HCT116 (cell line): Measurements from ENCODE around the gene KCNA2. TPM values are rescaled to one million over a fixed set of nuclear protein-coding genes. Genes with fewer than 3 reads are reported as not detected.

Experiments used
- ATAC-seq: fragments of 200-7000 bp; cut with Tn5 transposase; 2 replicates; pipeline ENCODE4 v1.9.1; 2020; ENCODE audit warnings: mild to moderate bottlenecking, moderate library complexity
- BruUV-seq: library from RNA; stranded (reverse); fragments of 400-500 nt; replicated peaks from 2 replicates; lab custom pipeline; 2021; lab: Mats Ljungman, UMichigan
- CTCF ChIA-PET: fragments of 300-600 bp; sonication (Branson Sonifier 250); formaldehyde crosslinking; loops from one replicate; lab custom pipeline; 2021; ENCODE audit warnings: antibody characterized with exemption; lab: Charles Lee
- POLR2A ChIA-PET: fragments of 300-600, 350-600 bp; sonication (Branson Sonifier 250); formaldehyde crosslinking; loops from one replicate; lab custom pipeline; 2021; ENCODE audit warnings: antibody characterized with exemption; lab: Charles Lee
- RAD21 ChIA-PET, 2 experiments: fragments of 300-600 bp; sonication (Branson Sonifier 250); formaldehyde crosslinking; loops; one replicate each; lab custom pipeline; 2023; ENCODE audit warnings: low total read pairs in 2 of 2; ENCODE audit not compliant: uncharacterized antibody in 2 of 2, unreplicated experiment in 2 of 2, low non-redundant PET in 1 of 2; lab: Charles Lee
- DNase-seq: peaks from one replicate; pipeline ENCODE4 v3.0.0-alpha.2; 2010; ENCODE audit warnings: low read depth, low spot score
- H2AFZ ChIP-seq: fragments of 200-600 bp; shearing (Covaris generic), sonication (generic); 2 replicates; pipeline ENCODE4 v1.6.1; 2017; ENCODE audit warnings: low read depth, mixed run types, mixed read lengths, antibody characterized with exemption, low read length; ENCODE audit not compliant: poor library complexity, severe bottlenecking
- H3K27ac ChIP-seq: 2 replicates; pipeline ENCODE4 v1.5.1; 2012; ENCODE audit warnings: low read depth, low read length
- H3K27me3 ChIP-seq: fragments of 200-600 bp; sonication (generic); 2 replicates; pipeline ENCODE4 v1.6.1; 2016; ENCODE audit warnings: mixed run types, low read length, mixed read lengths; ENCODE audit not compliant: insufficient read depth
- H3K36me3 ChIP-seq, 2 experiments: fragments of 200-500 bp in 1 of 2; fragments of 200-600 bp in 1 of 2; sonication (Bioruptor generic) in 1 of 2; sonication (generic) in 1 of 2; 2 replicates each; pipeline versions ENCODE4 v1.5.1 to v1.6.1; 2014 to 2016; ENCODE audit warnings: low read length in 2 of 2, inconsistent platforms in 1 of 2, mixed read lengths in 1 of 2, mixed run types in 1 of 2; ENCODE audit not compliant: insufficient read depth in 2 of 2, control insufficient read depth in 1 of 2
- H3K4me1 ChIP-seq, 2 experiments: fragments of 200-600 bp in 1 of 2; sonication (generic) in 1 of 2; 2 replicates each; pipeline versions ENCODE4 v1.5.1 to v1.6.1; 2012 to 2017; ENCODE audit warnings: low read length in 2 of 2, inconsistent platforms in 1 of 2, mild to moderate bottlenecking in 1 of 2, mixed read lengths in 1 of 2, mixed run types in 1 of 2, moderate library complexity in 1 of 2; ENCODE audit not compliant: insufficient read depth in 2 of 2, control insufficient read depth in 1 of 2
- H3K4me2 ChIP-seq: fragments of 200-600 bp; sonication (generic); 2 replicates; pipeline ENCODE4 v1.6.1; 2017; ENCODE audit warnings: mixed run types, low read length, mixed read lengths
- H3K4me3 ChIP-seq, 2 experiments: fragments of 200-600 bp in 1 of 2; sonication (generic) in 1 of 2; replicated peaks in 1 of 2; 2 replicates each; pipeline ENCODE4 v1.5.1; 2011 to 2016; ENCODE audit warnings: low read length in 2 of 2, control low read depth in 1 of 2, low read depth in 1 of 2, mild to moderate bottlenecking in 1 of 2, mixed read lengths in 1 of 2, mixed run types in 1 of 2
- H3K79me2 ChIP-seq: fragments of 200-600 bp; sonication (generic); 2 replicates; pipeline ENCODE4 v1.6.1; 2017; ENCODE audit warnings: mild to moderate bottlenecking, mixed run types, low read length, moderate library complexity, mixed read lengths; ENCODE audit not compliant: insufficient read depth
- H3K9ac ChIP-seq: fragments of 200-600 bp; sonication (generic); 2 replicates; pipeline ENCODE4 v1.6.1; 2016; ENCODE audit warnings: low read length, mixed read lengths
- H3K9me2 ChIP-seq: fragments of 200-600 bp; sonication (generic), shearing (Covaris generic); 2 replicates; pipeline ENCODE4 v1.6.1; 2017; ENCODE audit warnings: mixed run types, mild to moderate bottlenecking, moderate library complexity; ENCODE audit not compliant: insufficient read depth
- H3K9me3 ChIP-seq, 2 experiments: fragments of 200-500 bp in 1 of 2; fragments of 200-600 bp in 1 of 2; sonication (Bioruptor generic) in 1 of 2; sonication (generic) in 1 of 2; 2 replicates each; pipeline ENCODE4 v1.6.1; 2014 to 2017; ENCODE audit warnings: low read length in 2 of 2, mixed read lengths in 2 of 2, inconsistent platforms in 1 of 2, low read depth in 1 of 2, mild to moderate bottlenecking in 1 of 2, mixed run types in 1 of 2, moderate library complexity in 1 of 2; ENCODE audit not compliant: control insufficient read depth in 1 of 2, insufficient read depth in 1 of 2
- H4K20me1 ChIP-seq: fragments of 200-600 bp; sonication (generic), shearing (Covaris generic); 2 replicates; pipeline ENCODE4 v1.6.1; 2017; ENCODE audit warnings: mixed run types, mild to moderate bottlenecking, moderate library complexity; ENCODE audit not compliant: insufficient read depth
- EGR1 ChIP-seq: IDR thresholded peaks from 2 replicates; pipeline ENCODE4 v1.6.1; 2012; ENCODE audit warnings: low read depth
- ELF1 ChIP-seq: IDR thresholded peaks from 2 replicates; pipeline ENCODE4 v1.6.1; 2012; ENCODE audit warnings: low read depth, borderline replicate concordance
- EZH2 ChIP-seq: fragments of 200-600 bp; sonication (generic); IDR thresholded peaks from 2 replicates; pipeline ENCODE4 v1.6.1; 2017; ENCODE audit warnings: antibody characterized with exemption, mixed run types
- JUND ChIP-seq: IDR thresholded peaks from 2 replicates; pipeline ENCODE4 v1.6.1; 2012
- POLR2A ChIP-seq: IDR thresholded peaks from 2 replicates; pipeline ENCODE4 v1.7.0; 2011; ENCODE audit warnings: borderline replicate concordance; ENCODE audit not compliant: insufficient read depth, insufficient read length; ENCODE audit errors: extremely low read depth
- POLR2AphosphoS5 ChIP-seq: IDR thresholded peaks from 2 replicates; pipeline ENCODE4 v1.6.1; 2011; ENCODE audit warnings: mild to moderate bottlenecking, low read depth, low read length, moderate library complexity
- RAD21 ChIP-seq: IDR thresholded peaks from 2 replicates; pipeline ENCODE4 v1.6.1; 2012; ENCODE audit warnings: low read depth, mild to moderate bottlenecking
- SP1 ChIP-seq: IDR thresholded peaks from 2 replicates; pipeline ENCODE4 v1.6.1; 2012; ENCODE audit warnings: low read depth
- TCF7L2 ChIP-seq: IDR thresholded peaks from 2 replicates; pipeline ENCODE4 v1.7.0; 2011; ENCODE audit warnings: borderline replicate concordance, inconsistent platforms; ENCODE audit not compliant: insufficient read depth, insufficient read length; ENCODE audit errors: extremely low read depth
- YY1 ChIP-seq: IDR thresholded peaks from 2 replicates; pipeline ENCODE4 v1.6.1; 2011; ENCODE audit warnings: low read length, low read depth, moderate library complexity, mild to moderate bottlenecking; ENCODE audit not compliant: insufficient replicate concordance; ENCODE audit errors: extremely low read depth
- intact Hi-C: fragments of 100-400 bp; cut with micrococcal nuclease; formaldehyde crosslinking; loops from 2 replicates; pipeline ENCODE4 v1.10.0; 2022
- total RNA-seq: library from RNA; stranded (reverse); gene quantifications from one replicate; pipeline ENCODE4 v1.2.1, GENCODE V29; 2021; ENCODE audit not compliant: unreplicated experiment
- TF ChIP-seq, protein P1 (sequence below): IDR thresholded peaks from 2 replicates; pipeline ENCODE4 v1.6.1; 2011; ENCODE audit warnings: mild to moderate bottlenecking, low read length, moderate library complexity; ENCODE audit not compliant: insufficient replicate concordance; ENCODE audit errors: extremely low read depth
- TF ChIP-seq, protein P2 (sequence below): IDR thresholded peaks from 2 replicates; pipeline ENCODE4 v1.6.1; 2012
- TF ChIP-seq, protein P3 (sequence below): IDR thresholded peaks from 2 replicates; pipeline ENCODE4 v1.6.1; 2012
- TF ChIP-seq, protein P4 (sequence below): IDR thresholded peaks from 2 replicates; pipeline ENCODE4 v1.6.1; 2012; ENCODE audit warnings: low read depth

Gene KCNA2
- total RNA-seq, 1 experiment from 2014 or later = not detected

DNA sequence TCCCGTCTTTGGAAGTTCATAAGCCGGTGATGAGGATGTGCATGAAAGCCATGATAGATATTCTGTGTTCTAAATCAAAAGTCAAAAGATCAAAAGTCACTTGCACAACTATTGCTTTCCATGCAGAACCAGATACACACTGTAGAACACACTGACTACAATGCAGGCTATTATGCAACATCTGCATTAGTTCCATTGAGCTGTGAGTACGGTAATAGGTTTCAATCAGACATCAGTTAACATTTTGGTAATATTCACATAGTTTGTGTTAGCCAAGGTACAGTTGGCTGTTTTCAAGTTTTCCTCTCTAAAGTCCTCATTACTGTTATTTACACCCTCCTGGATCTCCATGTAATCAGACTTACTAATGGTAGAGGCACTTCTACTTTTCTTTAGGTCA is 3.1 kb downstream of the KCNA2 start:
- ChIA-PET CTCF (no interaction called here), POLR2A (no interaction called here), RAD21 (no interaction called here)
- BruUV-seq = no TSS peak
- intact Hi-C loops = no loop called here
- no peak overlapping the region for H3K9ac ChIP-seq
- H4K20me1 ChIP-seq = no peaks in the 10 kb centered on the region
- ATAC-seq (no peak), DNase-seq (no peak)
- H3K9me2 ChIP-seq = no peaks in the 10 kb centered on the region
- no peak overlapping the region for H2AFZ ChIP-seq
- H3K79me2 ChIP-seq = no peaks in the 10 kb centered on the region
- TF ChIP-seq JUND = no peak
- TF ChIP-seq POLR2AphosphoS5 = no peak
- TF ChIP-seq EGR1 = no peak
- TF ChIP-seq YY1 = no peak
- TF ChIP-seq, protein P1, sequence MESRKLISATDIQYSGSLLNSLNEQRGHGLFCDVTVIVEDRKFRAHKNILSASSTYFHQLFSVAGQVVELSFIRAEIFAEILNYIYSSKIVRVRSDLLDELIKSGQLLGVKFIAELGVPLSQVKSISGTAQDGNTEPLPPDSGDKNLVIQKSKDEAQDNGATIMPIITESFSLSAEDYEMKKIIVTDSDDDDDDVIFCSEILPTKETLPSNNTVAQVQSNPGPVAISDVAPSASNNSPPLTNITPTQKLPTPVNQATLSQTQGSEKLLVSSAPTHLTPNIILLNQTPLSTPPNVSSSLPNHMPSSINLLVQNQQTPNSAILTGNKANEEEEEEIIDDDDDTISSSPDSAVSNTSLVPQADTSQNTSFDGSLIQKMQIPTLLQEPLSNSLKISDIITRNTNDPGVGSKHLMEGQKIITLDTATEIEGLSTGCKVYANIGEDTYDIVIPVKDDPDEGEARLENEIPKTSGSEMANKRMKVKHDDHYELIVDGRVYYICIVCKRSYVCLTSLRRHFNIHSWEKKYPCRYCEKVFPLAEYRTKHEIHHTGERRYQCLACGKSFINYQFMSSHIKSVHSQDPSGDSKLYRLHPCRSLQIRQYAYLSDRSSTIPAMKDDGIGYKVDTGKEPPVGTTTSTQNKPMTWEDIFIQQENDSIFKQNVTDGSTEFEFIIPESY = no peak
- TF ChIP-seq, protein P2, sequence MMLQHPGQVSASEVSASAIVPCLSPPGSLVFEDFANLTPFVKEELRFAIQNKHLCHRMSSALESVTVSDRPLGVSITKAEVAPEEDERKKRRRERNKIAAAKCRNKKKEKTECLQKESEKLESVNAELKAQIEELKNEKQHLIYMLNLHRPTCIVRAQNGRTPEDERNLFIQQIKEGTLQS = no peak
- TF ChIP-seq, protein P3, sequence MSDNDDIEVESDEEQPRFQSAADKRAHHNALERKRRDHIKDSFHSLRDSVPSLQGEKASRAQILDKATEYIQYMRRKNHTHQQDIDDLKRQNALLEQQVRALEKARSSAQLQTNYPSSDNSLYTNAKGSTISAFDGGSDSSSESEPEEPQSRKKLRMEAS = no peak
- no peak for TF ChIP-seq POLR2A
- no peak for TF ChIP-seq ELF1
- no peak for TF ChIP-seq EZH2
- no peak for TF ChIP-seq RAD21
- TF ChIP-seq TCF7L2 = no peak
- TF ChIP-seq SP1 = no peak
- TF ChIP-seq, protein P4, sequence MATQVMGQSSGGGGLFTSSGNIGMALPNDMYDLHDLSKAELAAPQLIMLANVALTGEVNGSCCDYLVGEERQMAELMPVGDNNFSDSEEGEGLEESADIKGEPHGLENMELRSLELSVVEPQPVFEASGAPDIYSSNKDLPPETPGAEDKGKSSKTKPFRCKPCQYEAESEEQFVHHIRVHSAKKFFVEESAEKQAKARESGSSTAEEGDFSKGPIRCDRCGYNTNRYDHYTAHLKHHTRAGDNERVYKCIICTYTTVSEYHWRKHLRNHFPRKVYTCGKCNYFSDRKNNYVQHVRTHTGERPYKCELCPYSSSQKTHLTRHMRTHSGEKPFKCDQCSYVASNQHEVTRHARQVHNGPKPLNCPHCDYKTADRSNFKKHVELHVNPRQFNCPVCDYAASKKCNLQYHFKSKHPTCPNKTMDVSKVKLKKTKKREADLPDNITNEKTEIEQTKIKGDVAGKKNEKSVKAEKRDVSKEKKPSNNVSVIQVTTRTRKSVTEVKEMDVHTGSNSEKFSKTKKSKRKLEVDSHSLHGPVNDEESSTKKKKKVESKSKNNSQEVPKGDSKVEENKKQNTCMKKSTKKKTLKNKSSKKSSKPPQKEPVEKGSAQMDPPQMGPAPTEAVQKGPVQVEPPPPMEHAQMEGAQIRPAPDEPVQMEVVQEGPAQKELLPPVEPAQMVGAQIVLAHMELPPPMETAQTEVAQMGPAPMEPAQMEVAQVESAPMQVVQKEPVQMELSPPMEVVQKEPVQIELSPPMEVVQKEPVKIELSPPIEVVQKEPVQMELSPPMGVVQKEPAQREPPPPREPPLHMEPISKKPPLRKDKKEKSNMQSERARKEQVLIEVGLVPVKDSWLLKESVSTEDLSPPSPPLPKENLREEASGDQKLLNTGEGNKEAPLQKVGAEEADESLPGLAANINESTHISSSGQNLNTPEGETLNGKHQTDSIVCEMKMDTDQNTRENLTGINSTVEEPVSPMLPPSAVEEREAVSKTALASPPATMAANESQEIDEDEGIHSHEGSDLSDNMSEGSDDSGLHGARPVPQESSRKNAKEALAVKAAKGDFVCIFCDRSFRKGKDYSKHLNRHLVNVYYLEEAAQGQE = no peak
- no peaks in the 10 kb centered on the region for H3K9me3 ChIP-seq
- no peak overlapping the region for H3K4me2 ChIP-seq
- no peaks in the 10 kb centered on the region for H3K4me1 ChIP-seq
- no peak overlapping the region for H3K27ac ChIP-seq
- peaks cover 10% of the 10 kb centered on the region for H3K27me3 ChIP-seq
- no peaks in the 10 kb centered on the region for H3K36me3 ChIP-seq
- no peak overlapping the region for H3K4me3 ChIP-seq
